ENCODE measurements around the gene PRKN.

DNA sequence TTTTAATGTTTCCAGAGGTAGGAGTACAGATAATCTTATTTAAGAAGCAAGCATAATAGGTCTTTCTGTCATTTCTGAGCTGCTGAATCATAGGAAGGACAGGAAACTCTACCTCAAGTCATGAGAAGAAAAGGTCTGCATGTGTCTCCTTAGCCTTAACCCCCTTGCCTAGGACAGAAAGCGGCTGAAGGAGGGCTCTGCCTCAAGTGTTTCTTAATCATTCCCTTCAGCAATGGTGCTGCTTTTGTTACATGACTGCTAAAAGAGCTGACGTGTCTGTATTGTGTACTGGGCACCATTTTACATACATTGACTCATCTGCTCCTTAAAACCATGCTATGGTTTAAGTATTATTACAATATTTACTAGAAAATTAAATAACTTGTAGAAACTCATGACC lies 889.7 kb downstream of the PRKN start:
- TF ChIP-seq, protein P1, sequence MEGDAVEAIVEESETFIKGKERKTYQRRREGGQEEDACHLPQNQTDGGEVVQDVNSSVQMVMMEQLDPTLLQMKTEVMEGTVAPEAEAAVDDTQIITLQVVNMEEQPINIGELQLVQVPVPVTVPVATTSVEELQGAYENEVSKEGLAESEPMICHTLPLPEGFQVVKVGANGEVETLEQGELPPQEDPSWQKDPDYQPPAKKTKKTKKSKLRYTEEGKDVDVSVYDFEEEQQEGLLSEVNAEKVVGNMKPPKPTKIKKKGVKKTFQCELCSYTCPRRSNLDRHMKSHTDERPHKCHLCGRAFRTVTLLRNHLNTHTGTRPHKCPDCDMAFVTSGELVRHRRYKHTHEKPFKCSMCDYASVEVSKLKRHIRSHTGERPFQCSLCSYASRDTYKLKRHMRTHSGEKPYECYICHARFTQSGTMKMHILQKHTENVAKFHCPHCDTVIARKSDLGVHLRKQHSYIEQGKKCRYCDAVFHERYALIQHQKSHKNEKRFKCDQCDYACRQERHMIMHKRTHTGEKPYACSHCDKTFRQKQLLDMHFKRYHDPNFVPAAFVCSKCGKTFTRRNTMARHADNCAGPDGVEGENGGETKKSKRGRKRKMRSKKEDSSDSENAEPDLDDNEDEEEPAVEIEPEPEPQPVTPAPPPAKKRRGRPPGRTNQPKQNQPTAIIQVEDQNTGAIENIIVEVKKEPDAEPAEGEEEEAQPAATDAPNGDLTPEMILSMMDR (conservative IDR thresholded peaks at IDR 0.05), result no peak
- no peak for TF ChIP-seq ZFX (IDR thresholded peaks at IDR 0.05)

Measured in C4-2B (cell line).